Heart left ventricle (tissue), 13 donors: ENCODE measurements around the gene FEZ2.

Source experiments
- CTCF ChIP-seq, 12 donors: fragments of 200-600 bp; sonication (generic) in 4 of 12; IDR thresholded peaks; one replicate each; pipeline versions ENCODE4 v1.5.0 to v1.8.0; 2018 to 2022; ENCODE audit warnings: antibody characterized with exemption in 12 of 12, mild to moderate bottlenecking in 5 of 12
- POLR2A ChIP-seq, 2 donors: fragments of 450-650 bp; IDR thresholded peaks; one replicate each; pipeline ENCODE4 v1.6.1; 2017; ENCODE audit warnings: antibody characterized with exemption in 2 of 2, mild to moderate bottlenecking in 2 of 2, moderate library complexity in 2 of 2
- donor health status: ischemic (EF 13 %, LVEDD 7.1; RV severe dilation, severe dysfunction).
- donor health status: DM: no; HTN: yes; CAD: no.
- donor health status: DM: no; HTN: no; CAD: no.
- donor health status: ischemic (EF 25% LVEDD 6.9; RV normal size, moderate dysfunction).
- donor health status: ischemic (EF 25% LVEDD 5.7; RV mildly dilated, moderate dysfunction).
- donor health status: ischemic (EF 35%, LVEDD 5.7; RV mildly dilated, moderate dysfunction).
- donor health status: nonischemic (EF 11% LVEDD 7.7; RV severe dilation, severe dysfunction).
- donor health status: DM: yes; HTN: yes; CAD: no.
- donor health status: PGD.
- donor health status: ischemic (EF 29% LVEDD 5.4; RV normal size, mild dysfunction).
- donor health status: nonischemic (EF 23%, LVEDD 6.1; RV moderate dilation, normal function).

- no peak for TF ChIP-seq CTCF (IDR thresholded peaks at IDR 0.05)
- TF ChIP-seq POLR2A (IDR thresholded peaks at IDR 0.05): no peak
Measured at GRCh38 chr2:36597003-36597531, 901 bp downstream of the FEZ2 start.
